ENCODE data around the gene SCD5. TPM values are rescaled to one million over a fixed set of nuclear protein-coding genes. Genes with fewer than 3 reads are reported as not detected.
A peak's percentile ranks its signal among the peaks of the same experiment; 100 is the strongest.
"Not testable (repeated sequence)": the region's sequence is repeated elsewhere in the genome, so short reads cannot be mapped to it uniquely, and the experiment has no call there.

SCD5 gene
- total RNA-seq (2014; rRNA removed; shearing (Covaris generic)), result 11.9 and 16.6 TPM in 2 replicates

DNA sequence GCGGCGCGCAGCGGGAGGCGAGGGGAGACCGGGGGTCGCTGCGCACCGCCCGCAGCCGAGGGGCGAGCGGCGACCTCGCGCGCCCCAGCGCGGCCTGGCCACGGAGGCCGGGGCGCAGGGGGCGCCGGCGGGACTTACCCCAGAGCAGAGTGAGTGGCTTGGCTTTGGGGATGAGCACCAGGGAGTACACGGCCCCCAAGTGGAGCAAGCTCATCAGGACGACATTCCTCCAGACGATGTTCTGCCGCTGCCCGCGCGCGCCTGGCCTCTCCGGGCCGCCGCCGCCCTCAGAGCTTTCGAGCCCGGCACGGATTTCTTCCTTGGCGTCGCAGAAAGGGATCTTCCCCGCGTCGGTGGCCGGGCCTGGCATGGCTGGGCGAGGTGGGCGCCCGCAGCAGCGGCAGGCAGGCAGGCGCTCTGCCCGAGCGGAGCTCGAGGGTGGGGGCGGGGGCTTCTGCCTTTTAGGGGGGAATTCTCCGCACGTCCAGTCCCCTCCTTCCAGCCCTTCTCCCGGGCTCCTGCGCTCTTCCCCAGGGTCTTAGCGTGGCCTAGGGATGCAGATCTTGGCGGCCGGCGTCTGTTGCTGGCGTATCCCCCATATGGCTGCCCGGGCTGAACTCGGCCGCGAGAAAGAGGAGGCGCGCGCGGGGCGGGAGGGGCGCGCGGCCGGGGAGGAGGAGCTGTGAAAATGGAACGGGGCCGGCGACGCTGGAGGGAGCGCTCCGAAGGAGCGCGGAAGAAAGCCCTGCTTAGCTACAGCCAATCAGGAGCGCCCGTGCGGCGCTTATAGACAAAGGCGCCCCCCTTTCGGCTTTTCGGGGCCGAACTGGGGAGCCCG, at the start of gene SCD5:
SCD5 (minus strand) TSS at position 629 of the 838 bp plus-strand sequence; CDS start at position 370, 259 bp downstream.
- DNase-seq (ENCODE audit: low spot score), result peak; percentile 67

GRCh38 chr4:82842593-82842992, 44.0 kb upstream of the SCD5 start:
- peak; percentile 7 for DNase-seq (ENCODE audit: low spot score)

DNA sequence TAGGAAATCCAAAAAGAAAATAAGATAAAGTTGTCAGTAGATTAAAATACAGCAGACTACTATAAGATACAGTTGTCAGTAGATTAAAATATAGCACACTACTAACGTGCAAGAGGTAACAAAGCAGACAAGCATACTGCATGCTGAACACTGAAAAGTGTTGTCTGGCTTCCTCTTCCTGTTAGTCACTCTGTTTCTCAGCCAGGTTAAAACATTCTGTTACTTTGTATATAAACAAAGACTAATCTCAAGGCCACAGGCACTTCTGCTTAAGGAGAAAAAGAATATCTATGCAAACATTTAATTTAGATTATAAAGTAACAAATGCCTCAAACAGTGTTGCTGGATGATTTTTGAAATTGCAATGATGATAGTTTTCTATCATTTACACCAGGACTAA, 41.0 kb upstream of the SCD5 start:
- no peak for DNase-seq (ENCODE audit: low spot score)

DNA sequence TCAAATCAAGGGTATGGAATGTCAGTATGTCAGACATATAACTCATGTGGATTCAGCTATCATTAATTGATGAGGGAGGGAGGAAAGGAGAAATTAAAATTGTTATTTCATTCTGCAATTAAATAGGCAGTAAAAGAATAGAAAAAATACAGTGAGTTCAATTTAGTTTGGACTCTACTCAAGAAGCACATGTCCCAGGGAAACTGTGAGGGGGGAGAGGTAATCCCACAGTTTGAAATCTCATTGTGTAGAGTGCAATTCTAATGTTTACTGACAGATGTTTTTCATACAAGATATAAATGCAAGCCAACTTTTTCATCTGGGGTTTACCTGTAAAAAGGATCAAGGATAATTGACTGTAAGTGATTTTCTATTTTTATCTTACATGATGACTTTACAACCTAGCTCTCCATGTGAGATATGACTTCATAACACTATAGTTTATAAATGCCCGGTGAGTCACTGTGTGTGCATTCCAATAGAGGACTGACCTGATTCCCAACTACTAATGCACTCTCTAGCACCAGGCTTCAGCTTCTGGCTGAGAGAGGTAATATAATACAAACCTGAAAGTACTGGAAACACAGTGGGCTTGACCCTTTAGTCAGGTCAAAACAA, 35.2 kb upstream of the SCD5 start:
- DNase-seq (ENCODE audit: low spot score), result peak; percentile 86

GRCh38 chr4:82833060-82833459, 34.5 kb upstream of the SCD5 start:
- not testable (repeated sequence) for DNase-seq (ENCODE audit: low spot score)

DNA sequence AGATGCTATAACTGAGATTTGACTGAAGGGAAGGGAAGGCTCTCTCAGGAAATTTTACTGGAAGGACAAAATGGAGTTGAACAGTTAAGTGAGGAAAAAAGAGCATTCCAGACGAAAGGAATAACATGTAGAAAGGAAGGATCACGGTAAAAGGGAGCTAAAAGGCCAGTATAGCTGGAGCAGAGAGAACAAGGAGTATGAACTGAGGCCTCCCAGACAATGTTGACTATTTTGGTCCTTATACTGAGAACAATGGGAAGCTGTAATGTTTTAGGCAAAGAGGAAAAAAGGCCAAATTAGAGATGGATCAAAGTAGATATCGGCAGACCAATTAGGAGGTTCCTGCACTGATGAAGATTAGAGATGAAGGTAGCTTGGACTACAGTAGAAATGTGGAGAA, 26.8 kb upstream of the SCD5 start:
- DNase-seq (ENCODE audit: low spot score), result no peak

DNA sequence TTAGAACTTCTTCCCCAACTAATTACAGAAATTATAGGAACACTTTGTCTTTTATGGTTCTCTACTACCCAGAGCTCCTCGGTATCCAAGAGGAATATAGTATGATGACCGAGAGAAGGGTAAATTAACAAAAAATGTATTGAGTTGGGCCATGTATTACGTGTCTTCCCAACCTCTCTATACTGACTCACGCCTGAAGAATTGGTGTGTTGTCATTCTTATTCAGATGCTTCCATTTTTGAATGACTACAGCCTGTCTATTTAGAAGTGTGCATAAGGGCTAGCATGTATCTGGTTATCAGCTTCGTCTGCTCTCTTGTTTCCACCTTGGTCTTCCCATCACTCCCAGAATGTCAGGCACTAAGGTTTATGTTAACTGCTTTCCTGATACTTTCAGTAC, 24.5 kb upstream of the SCD5 start:
- no peak for DNase-seq (ENCODE audit: low spot score)

- no peak for DNase-seq (ENCODE audit: low spot score)
Observed at GRCh38 chr4:82820689-82821088, 22.1 kb upstream of the SCD5 start.

DNA sequence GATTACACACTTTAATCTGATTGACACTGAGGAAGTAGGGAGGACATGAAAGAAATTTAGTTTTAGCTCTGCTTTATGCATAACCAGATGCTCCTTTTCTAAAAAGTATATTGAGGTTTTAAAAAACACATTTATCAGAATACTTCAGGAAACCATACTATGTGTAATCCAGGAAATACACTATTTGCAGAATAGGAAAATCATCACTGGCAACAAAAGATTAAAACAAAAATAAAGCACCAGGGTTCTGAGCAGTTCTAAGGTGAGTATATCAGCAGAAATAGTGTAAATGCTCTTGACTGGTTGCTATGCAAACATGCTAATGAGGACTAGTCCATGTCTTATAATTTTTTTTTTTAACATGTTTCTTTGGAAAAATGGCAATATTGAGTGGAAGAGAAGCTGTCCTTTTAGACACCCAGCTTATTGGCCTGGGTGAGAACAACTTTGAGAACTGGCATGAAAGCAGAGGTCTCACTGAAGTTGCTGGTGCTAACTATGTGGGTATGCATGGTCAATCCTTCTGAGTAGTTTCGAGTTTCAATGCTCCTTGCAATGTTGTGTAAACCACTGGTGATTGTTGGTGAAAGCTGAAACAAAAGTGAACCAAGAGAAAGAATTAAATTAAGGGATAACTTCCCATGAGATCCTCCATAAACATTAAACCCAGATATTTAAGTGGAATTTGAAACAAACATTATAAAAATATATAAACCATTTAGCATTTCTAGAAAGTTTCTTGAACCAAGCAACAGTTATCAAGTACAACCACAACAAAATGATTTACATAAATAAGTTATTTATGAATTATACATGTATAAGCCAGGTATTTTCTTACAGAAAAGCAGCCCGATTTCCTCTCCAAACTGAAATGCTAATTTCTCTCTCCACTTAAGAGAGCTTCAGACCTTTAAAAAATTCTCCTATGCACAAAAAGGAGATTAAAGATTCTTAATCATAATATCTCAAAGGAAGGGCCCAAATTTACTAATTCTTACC, 20.4 kb upstream of the SCD5 start:
- no peak for DNase-seq (ENCODE audit: low spot score)

DNA sequence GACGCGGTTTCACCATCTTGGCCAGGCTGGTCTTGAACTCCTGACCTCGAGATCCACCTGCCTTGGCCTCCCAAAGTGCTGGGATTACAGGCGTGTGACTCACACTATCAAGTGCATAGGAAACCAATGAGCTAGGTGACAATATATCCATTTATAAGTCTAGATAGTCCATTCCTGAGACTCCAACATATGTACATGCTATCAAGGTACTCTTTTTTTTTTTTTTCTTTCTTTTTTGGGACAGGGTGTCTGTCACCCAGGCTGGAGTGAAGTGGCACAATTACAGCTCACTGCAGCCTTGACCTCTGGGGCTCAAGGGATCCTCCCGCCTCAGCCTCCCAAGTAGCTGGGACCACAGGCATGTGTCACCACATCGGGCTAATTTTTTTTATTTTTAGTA, 18.3 kb upstream of the SCD5 start:
- DNase-seq (ENCODE audit: low spot score), result not testable (repeated sequence)

GRCh38 chr4:82814034-82814433, 15.4 kb upstream of the SCD5 start:
- DNase-seq (ENCODE audit: low spot score), result no peak

DNA sequence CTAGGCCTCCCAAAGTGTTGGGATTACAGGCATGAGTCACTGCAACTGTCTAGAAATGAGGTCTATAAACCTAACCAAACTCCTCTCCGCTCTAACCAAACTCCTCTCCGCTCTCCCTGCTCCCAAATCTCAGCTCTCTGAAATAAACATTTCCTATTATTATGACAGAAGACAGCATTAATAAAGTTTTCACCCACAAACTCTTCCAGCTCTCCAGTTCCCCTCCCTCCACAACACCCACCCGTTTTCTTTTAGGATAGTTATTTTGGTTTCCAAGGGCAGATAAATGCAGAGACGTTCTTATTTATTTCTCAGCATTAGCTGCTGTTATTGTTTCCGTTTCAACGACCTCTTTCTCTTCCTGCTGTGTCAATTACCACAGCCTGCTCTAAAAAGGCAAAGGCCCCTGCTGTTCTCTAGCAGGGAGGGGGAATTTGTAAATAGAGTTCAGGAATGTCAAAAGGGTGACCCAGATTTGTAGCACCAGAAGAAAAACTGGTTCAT, 13.3 kb upstream of the SCD5 start:
- DNase-seq (ENCODE audit: low spot score), result no peak

DNA sequence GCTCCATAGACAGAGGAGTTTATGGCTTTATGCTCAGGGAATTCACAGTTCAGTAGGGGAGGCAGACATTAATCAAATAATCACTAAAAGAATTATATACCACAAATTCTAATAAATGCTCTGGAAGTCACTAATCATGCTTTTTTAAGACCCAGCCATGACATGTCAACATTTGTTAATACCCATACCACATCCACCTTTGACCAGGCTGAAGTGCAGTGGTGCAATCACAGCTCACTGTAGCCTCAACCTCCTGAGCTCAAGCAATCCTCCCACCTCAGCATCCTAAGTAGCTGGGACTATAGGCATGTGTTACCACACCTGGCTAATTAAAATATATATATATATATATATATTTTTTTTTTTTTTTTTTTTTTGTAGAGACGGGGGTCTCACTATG, 12.8 kb upstream of the SCD5 start:
- DNase-seq (ENCODE audit: low spot score), result no peak

DNA sequence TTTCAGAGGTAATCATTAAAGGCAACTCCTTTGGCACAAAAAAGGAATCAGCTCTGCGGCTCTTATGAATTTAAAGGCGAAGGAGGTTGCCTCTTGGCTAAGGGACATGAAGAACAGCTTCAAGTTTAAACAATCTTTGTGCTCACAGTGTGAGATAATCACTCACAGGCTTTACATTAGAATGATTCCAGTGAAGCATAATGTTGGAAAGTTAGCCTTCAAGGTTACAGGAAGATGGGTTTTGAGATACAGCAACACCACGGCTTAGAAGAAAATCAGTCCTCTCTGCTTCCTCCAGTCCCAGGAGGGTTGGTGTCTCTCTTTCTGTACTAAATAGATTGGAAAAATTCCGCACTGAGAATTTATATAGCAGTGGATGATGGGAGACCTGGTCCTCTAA, 11.6 kb upstream of the SCD5 start:
- DNase-seq (ENCODE audit: low spot score), result no peak

DNA sequence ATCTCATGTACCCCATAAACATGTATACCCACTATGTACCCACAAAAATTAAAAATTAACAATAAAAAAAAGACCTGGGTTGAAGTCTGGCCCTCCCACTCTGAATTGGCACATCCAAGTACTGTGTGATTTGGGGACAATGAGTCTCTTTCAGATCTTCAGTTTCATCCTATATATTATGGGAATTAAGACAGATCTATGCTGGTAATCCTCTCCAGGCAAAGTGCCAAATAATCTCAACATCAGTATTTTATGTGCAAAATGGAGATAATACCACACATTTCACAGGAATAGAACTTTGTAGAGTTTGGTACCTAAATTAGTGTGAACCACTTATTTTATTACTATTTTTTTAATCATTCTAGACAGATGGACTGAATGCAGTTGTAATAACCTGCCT, 11.0 kb upstream of the SCD5 start:
- no peak for DNase-seq (ENCODE audit: low spot score)

DNA sequence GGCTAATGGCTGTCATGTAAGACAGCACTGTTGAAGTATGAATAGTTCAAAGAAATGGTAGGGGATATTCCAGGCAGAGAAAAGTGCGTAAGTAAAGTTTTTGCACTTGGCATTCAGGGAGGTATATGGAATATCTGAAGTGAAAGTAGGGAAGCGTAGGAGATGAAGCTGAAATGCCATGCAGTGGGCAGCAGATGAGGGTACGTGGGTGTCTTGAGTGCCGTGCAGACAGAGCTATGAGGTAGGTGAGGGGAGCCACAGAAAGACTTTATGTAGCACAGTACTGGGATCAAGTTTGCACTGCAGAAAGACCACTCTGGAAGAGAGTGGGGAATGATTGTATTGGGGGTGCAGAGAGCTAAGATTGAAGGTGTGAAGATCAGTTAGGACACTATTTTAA, 5.2 kb upstream of the SCD5 start:
- no peak for DNase-seq (ENCODE audit: low spot score)

DNA sequence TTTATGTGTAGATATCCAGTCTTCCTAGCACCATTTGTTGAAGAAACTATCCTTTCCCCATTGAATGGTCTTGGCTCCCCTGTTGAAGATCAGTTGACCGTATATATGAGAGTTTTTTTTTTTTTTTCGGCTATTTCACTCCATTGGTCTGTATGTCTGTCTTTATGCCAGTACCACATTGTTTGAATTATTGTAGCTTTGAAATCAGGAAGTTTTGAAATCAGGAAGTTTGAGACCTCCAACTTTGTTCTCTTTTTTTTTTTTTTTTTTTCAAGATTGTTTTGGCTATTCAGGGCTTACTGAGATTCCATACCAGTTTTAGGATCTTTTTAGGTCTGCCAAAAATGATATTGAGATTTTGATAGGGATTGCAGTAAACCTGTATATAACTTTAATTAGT, 4.3 kb upstream of the SCD5 start:
- no peak for DNase-seq (ENCODE audit: low spot score)

GRCh38 chr4:82801910-82802521, 3.4 kb upstream of the SCD5 start:
- peak; percentile 33 for DNase-seq (ENCODE audit: low spot score)

DNA sequence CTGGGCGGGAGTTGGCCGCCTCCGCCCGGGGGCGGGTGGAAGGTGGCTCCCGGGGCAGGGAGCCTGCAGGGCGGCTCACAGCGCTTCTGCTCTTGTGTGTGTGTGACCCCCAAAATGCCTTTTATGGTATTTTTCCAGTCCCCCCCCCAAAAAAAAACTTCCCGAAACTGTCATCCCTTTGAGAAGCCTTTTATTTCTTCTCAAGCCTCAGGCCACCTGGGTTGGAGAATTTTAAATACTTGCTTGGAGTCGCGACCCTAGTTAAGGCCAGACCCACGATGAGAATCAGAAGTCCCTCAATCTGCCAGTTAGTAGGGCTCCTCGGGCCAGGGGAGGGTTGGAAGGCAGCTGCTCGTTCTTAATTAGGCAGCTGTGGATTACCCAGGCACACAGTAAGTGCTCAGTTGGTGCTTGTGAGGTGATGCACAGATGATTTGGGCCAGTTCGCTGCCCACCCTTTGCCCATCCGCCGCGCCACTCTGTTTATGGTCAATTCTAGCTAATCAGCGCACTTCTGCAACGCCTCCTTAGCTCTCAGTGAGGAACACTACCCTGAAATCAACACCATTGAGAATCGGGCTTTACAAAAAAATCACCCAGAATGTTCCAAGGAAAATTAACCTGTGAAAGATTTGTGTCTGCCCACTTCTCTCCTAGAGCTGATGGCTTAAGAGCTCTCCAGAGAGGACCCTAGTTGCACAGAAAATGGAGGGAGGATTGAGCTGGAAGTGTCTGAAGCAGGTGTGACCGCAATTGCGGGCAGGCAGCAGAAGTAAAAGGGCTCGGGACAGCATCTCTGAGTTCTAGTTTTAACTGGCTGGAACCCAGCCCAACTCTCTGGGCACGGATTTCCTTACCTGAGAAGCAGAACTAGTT, 648 bp upstream of the SCD5 start:
- DNase-seq (ENCODE audit: low spot score), result no peak

DNA sequence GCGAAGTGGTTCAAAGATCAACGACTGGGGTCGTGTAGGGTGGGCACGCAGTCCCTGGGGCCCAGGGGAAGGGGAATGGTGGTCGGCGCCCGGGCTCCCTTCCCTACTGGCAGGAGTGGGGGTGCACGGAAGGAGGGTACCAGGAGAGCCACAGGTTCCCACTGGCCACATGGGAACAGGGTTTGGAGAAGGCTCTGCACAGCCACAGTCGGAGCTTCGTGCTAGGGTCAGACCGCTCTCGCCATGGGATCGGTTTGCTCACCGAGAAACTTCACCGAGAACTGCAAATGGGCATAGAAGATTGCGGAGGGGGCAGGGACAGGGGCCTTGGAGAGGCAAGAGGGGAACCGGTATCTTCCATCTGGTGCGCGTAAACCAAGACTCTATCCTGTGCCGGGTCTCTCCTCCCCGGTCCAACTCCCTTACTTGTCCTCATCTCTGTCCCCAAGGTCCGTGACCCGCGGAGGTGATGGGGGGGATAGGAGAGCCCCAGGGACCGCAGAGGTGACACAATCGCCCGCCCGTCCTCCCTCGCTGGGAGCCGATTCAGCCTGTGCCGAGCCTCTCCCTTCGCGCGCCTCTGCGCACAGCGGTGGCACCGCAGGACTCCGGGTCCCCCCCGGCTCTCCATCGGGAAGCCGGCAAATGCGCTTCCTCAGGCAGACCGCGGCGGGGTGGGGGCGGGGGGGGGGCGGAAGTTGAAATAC, 1.0 kb downstream of the SCD5 start:
- no peak for DNase-seq (ENCODE audit: low spot score)

All from A172 (cell line).